ENCODE data around the gene KDELR1. TPM values are rescaled to one million over a fixed set of nuclear protein-coding genes. Genes with fewer than 3 reads are reported as not detected.

Gene KDELR1
- total RNA-seq, 4 donors from 2014 or later, result 60.4 to 87.9 (median 70.8) TPM

DNA sequence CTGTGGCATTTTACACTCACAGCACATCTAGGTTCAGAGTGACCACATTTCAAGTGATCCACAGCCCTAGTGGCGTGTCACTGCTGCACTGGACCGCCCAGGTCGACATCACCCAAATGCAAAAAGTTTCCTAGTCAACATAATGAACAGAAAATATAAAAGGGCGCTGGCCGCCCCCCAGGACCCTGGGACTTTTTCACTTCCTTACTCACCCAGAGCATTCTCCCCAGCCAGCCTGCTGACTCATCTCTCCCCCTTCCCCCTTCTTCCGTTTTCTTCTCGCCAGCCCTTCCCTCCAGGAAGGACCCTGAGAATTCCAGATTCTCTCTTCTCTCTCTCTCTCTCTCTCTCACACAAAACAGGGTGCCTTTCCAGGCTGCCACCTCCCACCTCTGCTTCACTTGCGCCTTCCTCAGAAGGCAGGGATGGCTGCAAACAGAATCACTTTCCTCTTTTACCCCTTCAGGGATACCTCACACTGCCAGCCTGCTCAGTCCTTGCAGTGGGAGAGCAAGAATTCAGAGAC is 33.4 kb upstream of the KDELR1 start:
- no peaks in the 10 kb centered on the region for H3K9me3 ChIP-seq
- no peak overlapping the region for H3K4me3 ChIP-seq
- no peaks in the 10 kb centered on the region for H3K36me3 ChIP-seq
- no peak overlapping the region for H3K27ac ChIP-seq
- no peaks in the 10 kb centered on the region for H3K4me1 ChIP-seq
- no peaks in the 10 kb centered on the region for H3K27me3 ChIP-seq
- ATAC-seq, result no peak
- TF ChIP-seq EP300 (IDR thresholded peaks at IDR 0.05) (no peak), POLR2A (IDR thresholded peaks at IDR 0.05) (no peak), CTCF (IDR thresholded peaks at IDR 0.05) (no peak), POLR2AphosphoS5 (IDR thresholded peaks at IDR 0.05) (no peak)
- WGBS, 2 donors (ENCODE audit: low coverage in 1 of 2), result 26 to 36% methylated on average over 7 to 8 of the region's 8 CpGs

GRCh38 chr19:48421548-48421947 is 30.2 kb upstream of the KDELR1 start:
- Histone ChIP-seq H3K4me1 (no peaks in the 10 kb centered on the region), H3K27ac (no peak overlapping the region), H3K27me3 (peaks cover 28% of the 10 kb centered on the region), H3K9me3 (no peaks in the 10 kb centered on the region), H3K36me3 (no peaks in the 10 kb centered on the region), H3K4me3 (no peak overlapping the region)
- ATAC-seq, result peak; percentile 60
- 58 to 60% methylated on average over 3 to 11 of the region's 16 CpGs for WGBS, 2 donors (ENCODE audit: low coverage in 1 of 2)
- TF ChIP-seq EP300 (IDR thresholded peaks at IDR 0.05), result no peak
- no peak for TF ChIP-seq POLR2A (IDR thresholded peaks at IDR 0.05)
- no peak for TF ChIP-seq CTCF (IDR thresholded peaks at IDR 0.05)
- TF ChIP-seq POLR2AphosphoS5 (IDR thresholded peaks at IDR 0.05), result no peak

GRCh38 chr19:48419158-48419920 is 28.0 kb upstream of the KDELR1 start:
- H3K27ac ChIP-seq, result no peak overlapping the region
- TF ChIP-seq CTCF (IDR thresholded peaks at IDR 0.05) (no peak), EP300 (IDR thresholded peaks at IDR 0.05) (no peak), POLR2AphosphoS5 (IDR thresholded peaks at IDR 0.05) (no peak), POLR2A (IDR thresholded peaks at IDR 0.05) (no peak)
- 32 to 44% methylated on average over 6 to 10 of the region's 31 CpGs for WGBS, 2 donors (ENCODE audit: low coverage in 1 of 2)
- H3K4me3 ChIP-seq, result no peak overlapping the region
- H3K27me3 ChIP-seq, result peaks cover 50% of the 10 kb centered on the region
- H3K36me3 ChIP-seq, result no peaks in the 10 kb centered on the region
- ATAC-seq, result peak; percentile 49
- no peaks in the 10 kb centered on the region for H3K9me3 ChIP-seq
- H3K4me1 ChIP-seq, result peaks cover 0 to 17% (median 0%) of the 10 kb centered on the region in 3 donors

DNA sequence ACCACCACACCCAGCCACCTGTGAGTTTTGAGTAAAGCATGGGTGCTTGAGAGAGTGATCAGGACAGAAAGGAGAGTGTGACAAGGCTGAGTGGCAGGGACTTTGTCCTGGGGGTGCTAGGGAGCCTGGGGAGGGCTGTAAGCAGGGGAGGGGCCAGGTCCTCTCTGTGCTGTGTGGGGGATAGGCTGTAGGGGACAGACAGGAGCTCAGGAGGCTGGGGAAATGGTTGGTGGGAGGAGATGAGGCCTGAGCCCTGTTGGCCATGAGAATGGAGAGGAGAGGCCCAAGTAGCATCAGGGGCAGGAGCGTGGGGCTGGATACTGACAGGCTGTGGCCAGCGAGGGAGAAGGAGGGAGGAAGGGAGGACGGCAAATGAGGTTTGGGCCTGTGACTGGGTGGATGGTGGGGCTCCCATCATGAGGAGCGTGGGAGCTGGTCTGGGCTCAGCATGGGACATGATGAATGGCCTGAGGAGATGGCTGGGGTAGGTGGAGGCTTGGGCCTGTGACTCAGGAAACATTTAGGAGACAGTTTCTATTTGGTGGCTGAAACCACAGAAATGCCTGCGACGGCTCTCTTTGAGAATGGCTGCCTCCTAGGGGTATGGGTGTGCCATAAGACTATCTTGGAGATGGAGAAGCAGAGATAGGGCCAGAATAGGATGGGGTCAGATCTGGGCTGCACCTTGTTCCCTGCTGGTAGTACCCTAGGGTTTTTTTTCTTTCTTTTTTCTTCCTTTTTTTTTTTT is 27.1 kb upstream of the KDELR1 start:
- TF ChIP-seq POLR2AphosphoS5 (IDR thresholded peaks at IDR 0.05) (no peak), CTCF (IDR thresholded peaks at IDR 0.05) (no peak), EP300 (IDR thresholded peaks at IDR 0.05) (no peak), POLR2A (IDR thresholded peaks at IDR 0.05) (no peak)
- Histone ChIP-seq H3K4me3 (no peak overlapping the region), H3K27me3 (peaks cover 59% of the 10 kb centered on the region), H3K9me3 (no peaks in the 10 kb centered on the region), H3K36me3 (no peaks in the 10 kb centered on the region), H3K4me1 (peaks cover 0 to 18% (median 0%) of the 10 kb centered on the region in 3 donors), H3K27ac (no peak overlapping the region)
- WGBS, 2 donors (ENCODE audit: low coverage in 1 of 2), result 64 to 92% methylated on average over 4 to 6 of the region's 6 CpGs
- no peak for ATAC-seq

All from gastroesophageal sphincter (tissue), 4 donors.